ENCODE measurements around the gene RIPPLY2. TPM values are rescaled to one million over a fixed set of nuclear protein-coding genes. Genes with fewer than 3 reads are reported as not detected.

RIPPLY2 gene
- total and polyA plus RNA-seq, 2 donors (not counting 3 experiments of a cell fraction or from before 2014, with no cell fraction given) = 0.25 to 0.53 TPM

- H3K9ac ChIP-seq (replicated peaks; ENCODE audit: extremely low read depth, insufficient read depth, low read length) = no peak overlapping the region
- no peaks in the 10 kb centered on the region for H3K9me3 ChIP-seq (replicated peaks; ENCODE audit: control insufficient read depth, insufficient read depth, low read length)
- POLR2A ChIA-PET = no interaction called here
- peak overlapping the region in 2 of 3 experiments; percentile 45 to 61 for H3K4me3 ChIP-seq (replicated peaks in 1 of 3; ENCODE audit: insufficient read depth in 1 of 3, low read depth in 1 of 3, low read length in 3 of 3)
- H4K20me1 ChIP-seq (replicated peaks; ENCODE audit: control insufficient read depth, extremely low read depth, insufficient read depth, low read length) = no peaks in the 10 kb centered on the region
- no peak overlapping the region for H3K27ac ChIP-seq (ENCODE audit: insufficient read depth, low read depth, low read length)
- DNase-seq (ENCODE audit: low read depth, low spot score) (no peak), FAIRE-seq (no peak)
- no peaks in the 10 kb centered on the region for H3K9me1 ChIP-seq (replicated peaks; ENCODE audit: control insufficient read depth, extremely low read depth, insufficient read depth, low read length)
- H3K4me2 ChIP-seq (ENCODE audit: insufficient read depth, low read length) = peak overlapping the region; percentile 91
- H3K4me1 ChIP-seq (ENCODE audit: control insufficient read depth, extremely low read depth, insufficient read depth, low read length) = peaks cover 13% of the 10 kb centered on the region
- H2AFZ ChIP-seq (ENCODE audit: low read depth, low read length) = peak overlapping the region; percentile 66
- CTCF ChIA-PET = interaction anchor here (1.1 kb wide), 1 partner anchor 239 kb away, joined by 5 read pairs; no protein-coding TSS in a partner anchor
- no TSS peak for BruUV-seq (replicated peaks)
- dilution Hi-C loops (cut with MboI; ENCODE audit: extremely low pct_ligation_motif_present, low sequenced_read_pairs) = no loop called here
- peaks cover 24 to 44% of the 10 kb centered on the region in 2 experiments for H3K27me3 ChIP-seq (ENCODE audit: control insufficient read depth in 2 of 2, insufficient read depth in 2 of 2, low read length in 2 of 2)
- intact Hi-C loops (cut with micrococcal nuclease) = no loop called here
- TF ChIP-seq EZH2 (IDR thresholded peaks at IDR 0.05; ENCODE audit: borderline replicate concordance, low read depth, low read length, severe bottlenecking) = peak; percentile 17
- TF ChIP-seq, protein P1, sequence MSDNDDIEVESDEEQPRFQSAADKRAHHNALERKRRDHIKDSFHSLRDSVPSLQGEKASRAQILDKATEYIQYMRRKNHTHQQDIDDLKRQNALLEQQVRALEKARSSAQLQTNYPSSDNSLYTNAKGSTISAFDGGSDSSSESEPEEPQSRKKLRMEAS (IDR thresholded peaks at IDR 0.05; ENCODE audit: insufficient read depth, insufficient read length) = no peak
- no peaks in the 10 kb centered on the region for H3K79me2 ChIP-seq (ENCODE audit: control insufficient read depth, insufficient read depth, low read length)
- H3K36me3 ChIP-seq (ENCODE audit: control insufficient read depth in 2 of 2, extremely low read depth in 1 of 2, insufficient read depth in 2 of 2, low read length in 2 of 2) = no peaks in the 10 kb centered on the region
Measured at GRCh38 chr6:83854001-83854501, 891 bp downstream of the RIPPLY2 start.

DNA sequence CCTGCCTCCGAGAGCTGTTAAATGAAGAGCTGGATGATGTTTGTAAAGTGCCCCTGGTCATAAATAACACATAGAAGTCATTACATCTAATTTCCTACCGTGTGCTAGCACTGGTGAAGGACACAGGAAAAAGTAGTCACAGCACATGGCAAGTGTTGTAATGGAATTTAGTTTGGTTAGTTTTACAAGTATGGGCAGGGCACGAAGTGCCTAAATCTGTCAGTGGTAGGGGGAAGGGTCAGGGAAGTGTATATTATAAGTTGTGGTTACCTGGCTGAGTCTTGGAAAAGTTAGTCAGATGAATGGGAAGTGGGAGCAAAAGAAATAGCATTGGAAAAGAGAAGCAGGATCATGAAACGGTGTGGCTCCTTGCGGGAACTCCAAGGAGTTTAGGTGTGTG lies 1.6 kb downstream of the RIPPLY2 start:
- FAIRE-seq = no peak

More for the DNA sequence above, 1.6 kb downstream of the RIPPLY2 start:
- dilution Hi-C loops (cut with MboI; ENCODE audit: extremely low pct_ligation_motif_present, low sequenced_read_pairs) (no loop called here), intact Hi-C loops (cut with micrococcal nuclease) (loop anchor here (5.0 kb wide), 1 partner anchor 147 kb away; the partner anchor contains the start of gene SNAP91)
- no peaks in the 10 kb centered on the region for H3K9me1 ChIP-seq (replicated peaks; ENCODE audit: control insufficient read depth, extremely low read depth, insufficient read depth, low read length)
- no peak for DNase-seq (ENCODE audit: low read depth, low spot score)
- H3K36me3 ChIP-seq (ENCODE audit: control insufficient read depth in 2 of 2, extremely low read depth in 1 of 2, insufficient read depth in 2 of 2, low read length in 2 of 2) = no peaks in the 10 kb centered on the region
- no peaks in the 10 kb centered on the region for H3K9me3 ChIP-seq (replicated peaks; ENCODE audit: control insufficient read depth, insufficient read depth, low read length)
- H3K4me2 ChIP-seq (ENCODE audit: insufficient read depth, low read length) = no peak overlapping the region
- POLR2A ChIA-PET = no interaction called here
- TF ChIP-seq, protein P1 (IDR thresholded peaks at IDR 0.05; ENCODE audit: insufficient read depth, insufficient read length) = no peak
- TF ChIP-seq POLR2A (IDR thresholded peaks at IDR 0.05; ENCODE audit: low read depth, low read length) (no peak), JUN (IDR thresholded peaks at IDR 0.05; ENCODE audit: borderline replicate concordance, insufficient read depth, insufficient read length, low read depth) (no peak), MYC (IDR thresholded peaks at IDR 0.05; ENCODE audit: low read depth, low read length) (no peak), POLR2AphosphoS5 (IDR thresholded peaks at IDR 0.05; ENCODE audit: insufficient read depth, low read depth, low read length) (no peak), GATA2 (IDR thresholded peaks at IDR 0.05; ENCODE audit: insufficient read depth, insufficient read length, low read depth, low read length) (no peak), FOS (IDR thresholded peaks at IDR 0.05; ENCODE audit: borderline replicate concordance, insufficient read depth, low read length) (no peak), CTCF (IDR thresholded peaks at IDR 0.05; ENCODE audit: extremely low read depth in 1 of 2, insufficient read depth in 1 of 2, low read depth in 1 of 2, low read length in 2 of 2) (no peak), EZH2 (IDR thresholded peaks at IDR 0.05; ENCODE audit: borderline replicate concordance, low read depth, low read length, severe bottlenecking) (no peak)
- peaks cover 21 to 44% of the 10 kb centered on the region in 2 experiments for H3K27me3 ChIP-seq (ENCODE audit: control insufficient read depth in 2 of 2, insufficient read depth in 2 of 2, low read length in 2 of 2)
- CTCF ChIA-PET = no interaction called here
- H4K20me1 ChIP-seq (replicated peaks; ENCODE audit: control insufficient read depth, extremely low read depth, insufficient read depth, low read length) = no peaks in the 10 kb centered on the region
- H3K27ac ChIP-seq (ENCODE audit: insufficient read depth, low read depth, low read length) = no peak overlapping the region
- no peak overlapping the region for H2AFZ ChIP-seq (ENCODE audit: low read depth, low read length)
- BruUV-seq (replicated peaks) = no TSS peak
- no peak overlapping the region for H3K4me3 ChIP-seq (replicated peaks in 1 of 3; ENCODE audit: insufficient read depth in 1 of 3, low read depth in 1 of 3, low read length in 3 of 3)
- no peak overlapping the region for H3K9ac ChIP-seq (replicated peaks; ENCODE audit: extremely low read depth, insufficient read depth, low read length)
- peaks cover 13% of the 10 kb centered on the region for H3K4me1 ChIP-seq (ENCODE audit: control insufficient read depth, extremely low read depth, insufficient read depth, low read length)
- H3K79me2 ChIP-seq (ENCODE audit: control insufficient read depth, insufficient read depth, low read length) = no peaks in the 10 kb centered on the region
